NCI-H128 (cell line): Measurements from ENCODE around the gene ENDOU.
"Not testable (repeated sequence)": the region's sequence is repeated elsewhere in the genome, so short reads cannot be mapped to it uniquely, and the experiment has no call there.

ENCODE experiments used
- DNase-seq: peaks from one replicate; lab custom pipeline; 2025; ENCODE audit not compliant: unreplicated experiment; lab: John Stamatoyannopoulos, UW

The ENDOU gene

GRCh38 chr12:47698055-47698454 lies 27.2 kb downstream of the ENDOU start:
- no peak for DNase-seq

- DNase-seq = no peak
Observed at GRCh38 chr12:47689215-47689614, 36.1 kb downstream of the ENDOU start.

GRCh38 chr12:47687636-47688035 lies 37.7 kb downstream of the ENDOU start:
- no peak for DNase-seq

GRCh38 chr12:47686645-47687240 lies 38.5 kb downstream of the ENDOU start:
- DNase-seq = no peak

GRCh38 chr12:47679785-47680184 lies 45.5 kb downstream of the ENDOU start:
- no peak for DNase-seq

- DNase-seq = no peak
Observed at GRCh38 chr12:47672068-47672467, 53.2 kb downstream of the ENDOU start.

GRCh38 chr12:47667935-47668334 lies 57.4 kb downstream of the ENDOU start:
- DNase-seq = not testable (repeated sequence)
